Measurements from ENCODE around the gene PLEKHB2. TPM values are rescaled to one million over a fixed set of nuclear protein-coding genes. Genes with fewer than 3 reads are reported as not detected.
"Not testable (repeated sequence)": the region's sequence is repeated elsewhere in the genome, so short reads cannot be mapped to it uniquely, and the experiment has no call there.

Gene PLEKHB2
- total and polyA plus RNA-seq, 3 donors from 2014 or later, result 86.5 to 126 (median 109) TPM

DNA sequence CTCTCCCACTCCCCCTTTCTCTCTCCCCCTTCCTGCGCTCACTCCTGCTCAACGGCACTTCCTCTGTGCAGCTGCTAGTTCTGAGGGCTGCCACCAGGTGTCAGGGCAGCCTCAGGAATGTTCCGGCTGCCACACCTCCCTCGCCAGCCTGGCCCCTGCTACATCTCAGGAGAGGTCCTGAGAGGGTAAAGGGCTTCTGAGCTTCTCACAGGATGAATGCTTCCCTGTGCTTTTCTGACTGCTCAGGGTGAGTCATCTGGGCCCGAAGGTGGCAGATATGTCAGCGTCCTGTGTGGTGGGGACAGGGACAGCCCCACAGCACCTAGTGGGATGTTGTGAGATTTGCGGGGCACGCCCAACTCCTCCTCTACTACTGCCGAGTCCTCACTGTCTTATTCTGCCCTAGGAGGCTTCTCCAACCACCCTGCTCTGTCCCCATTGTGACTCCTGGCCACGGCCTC, 49.0 kb downstream of the PLEKHB2 start:
- intact Hi-C loops (cut with DNase I; ENCODE audit: low total_unique reads), result no loop called here
- no peak for TF ChIP-seq POLR2A (IDR thresholded peaks at IDR 0.05)
- TF ChIP-seq, protein P1, sequence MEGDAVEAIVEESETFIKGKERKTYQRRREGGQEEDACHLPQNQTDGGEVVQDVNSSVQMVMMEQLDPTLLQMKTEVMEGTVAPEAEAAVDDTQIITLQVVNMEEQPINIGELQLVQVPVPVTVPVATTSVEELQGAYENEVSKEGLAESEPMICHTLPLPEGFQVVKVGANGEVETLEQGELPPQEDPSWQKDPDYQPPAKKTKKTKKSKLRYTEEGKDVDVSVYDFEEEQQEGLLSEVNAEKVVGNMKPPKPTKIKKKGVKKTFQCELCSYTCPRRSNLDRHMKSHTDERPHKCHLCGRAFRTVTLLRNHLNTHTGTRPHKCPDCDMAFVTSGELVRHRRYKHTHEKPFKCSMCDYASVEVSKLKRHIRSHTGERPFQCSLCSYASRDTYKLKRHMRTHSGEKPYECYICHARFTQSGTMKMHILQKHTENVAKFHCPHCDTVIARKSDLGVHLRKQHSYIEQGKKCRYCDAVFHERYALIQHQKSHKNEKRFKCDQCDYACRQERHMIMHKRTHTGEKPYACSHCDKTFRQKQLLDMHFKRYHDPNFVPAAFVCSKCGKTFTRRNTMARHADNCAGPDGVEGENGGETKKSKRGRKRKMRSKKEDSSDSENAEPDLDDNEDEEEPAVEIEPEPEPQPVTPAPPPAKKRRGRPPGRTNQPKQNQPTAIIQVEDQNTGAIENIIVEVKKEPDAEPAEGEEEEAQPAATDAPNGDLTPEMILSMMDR (IDR thresholded peaks at IDR 0.05), result peak; percentile 65 to 79 (median 76)
- no peak overlapping the region for H3K4me3 ChIP-seq
- peak; percentile 68 for DNase-seq
- no peaks in the 10 kb centered on the region for H3K9me3 ChIP-seq
- peaks cover 5% of the 10 kb centered on the region for H3K4me1 ChIP-seq
- no peaks in the 10 kb centered on the region for H3K36me3 ChIP-seq (ENCODE audit: low read depth, missing control alignments)
- H3K27me3 ChIP-seq, result no peaks in the 10 kb centered on the region
- H3K27ac ChIP-seq, result no peak overlapping the region
- WGBS, 2 donors, result 19 to 30% methylated on average over 7 to 10 of the region's 10 CpGs

GRCh38 chr2:131154647-131155046, 49.5 kb downstream of the PLEKHB2 start:
- H3K4me1 ChIP-seq, result peaks cover 5% of the 10 kb centered on the region
- H3K27me3 ChIP-seq, result no peaks in the 10 kb centered on the region
- TF ChIP-seq, protein P1 (IDR thresholded peaks at IDR 0.05), result no peak
- TF ChIP-seq POLR2A (IDR thresholded peaks at IDR 0.05), result no peak
- H3K36me3 ChIP-seq (ENCODE audit: low read depth, missing control alignments), result no peaks in the 10 kb centered on the region
- H3K27ac ChIP-seq, result no peak overlapping the region
- H3K4me3 ChIP-seq, result peak overlapping the region; percentile 29 to 42
- intact Hi-C loops (cut with DNase I; ENCODE audit: low total_unique reads), result no loop called here
- 48 to 58% methylated on average over 5 to 23 of the region's 23 CpGs for WGBS, 2 donors
- no peaks in the 10 kb centered on the region for H3K9me3 ChIP-seq
- no peak for DNase-seq

- intact Hi-C loops (cut with DNase I; ENCODE audit: low total_unique reads), result no loop called here
These were observed 50.2 kb downstream of the PLEKHB2 start for GRCh38 chr2:131155208-131155855.

DNA sequence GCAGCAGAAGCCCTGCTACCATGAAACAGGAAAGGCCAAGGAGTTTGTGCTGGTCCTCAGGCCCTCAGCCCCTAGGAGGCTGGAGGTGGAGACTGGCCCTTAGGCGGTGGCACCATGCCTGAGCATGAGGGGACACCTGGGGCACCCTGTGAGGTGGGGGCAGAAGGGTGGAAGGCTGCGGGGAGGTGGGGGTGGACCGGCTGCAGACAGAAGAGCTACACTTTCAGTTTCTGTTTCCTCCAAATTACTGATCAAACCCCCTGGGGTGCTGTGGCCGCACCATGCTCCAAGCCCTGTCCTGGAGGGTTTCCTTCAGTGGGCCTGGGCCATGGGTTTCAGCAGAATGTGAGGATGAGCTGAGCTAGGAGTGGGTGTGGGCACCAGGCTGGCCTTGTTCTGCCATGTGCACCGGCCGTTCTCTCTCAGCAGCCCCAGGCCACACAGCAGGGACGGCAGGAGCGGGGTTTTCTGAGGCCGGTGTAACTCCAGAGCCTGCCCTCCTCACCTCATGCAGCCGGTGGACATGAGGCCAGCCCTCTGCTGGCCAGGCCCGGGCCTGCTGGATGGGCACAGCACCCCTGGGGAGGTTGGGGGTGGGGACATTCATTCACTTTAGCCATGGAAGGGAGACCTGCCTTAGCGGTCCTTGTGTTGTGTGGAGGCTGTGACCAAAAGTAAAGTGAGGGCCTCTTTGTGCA, 51.5 kb downstream of the PLEKHB2 start:
- intact Hi-C loops (cut with DNase I; ENCODE audit: low total_unique reads), result no loop called here
- Histone ChIP-seq H3K4me3 (no peak overlapping the region), H3K9me3 (no peaks in the 10 kb centered on the region), H3K36me3 (ENCODE audit: low read depth, missing control alignments) (no peaks in the 10 kb centered on the region), H3K4me1 (peaks cover 5% of the 10 kb centered on the region), H3K27me3 (no peaks in the 10 kb centered on the region), H3K27ac (no peak overlapping the region)
- no peak for DNase-seq
- TF ChIP-seq POLR2A (IDR thresholded peaks at IDR 0.05), result no peak
- TF ChIP-seq, protein P1 (IDR thresholded peaks at IDR 0.05), result no peak
- WGBS, 2 donors, result 63 to 72% methylated on average over 3 to 12 of the region's 12 CpGs

More at GRCh38 chr2:131155208-131155855, 50.2 kb downstream of the PLEKHB2 start:
- 65 to 80% methylated on average over 21 to 39 of the region's 46 CpGs for WGBS, 2 donors
- no peaks in the 10 kb centered on the region for H3K36me3 ChIP-seq (ENCODE audit: low read depth, missing control alignments)
- peak overlapping the region; percentile 29 to 42 for H3K4me3 ChIP-seq
- H3K27me3 ChIP-seq, result no peaks in the 10 kb centered on the region
- H3K27ac ChIP-seq, result no peak overlapping the region
- DNase-seq, result no peak
- peaks cover 5% of the 10 kb centered on the region for H3K4me1 ChIP-seq
- no peaks in the 10 kb centered on the region for H3K9me3 ChIP-seq
- no peak for TF ChIP-seq POLR2A (IDR thresholded peaks at IDR 0.05)
- TF ChIP-seq, protein P1 (IDR thresholded peaks at IDR 0.05), result no peak

- H3K9me3 ChIP-seq; H3K27ac ChIP-seq; DNase-seq; H3K36me3 ChIP-seq (ENCODE audit: low read depth, missing control alignments); intact Hi-C loops (cut with DNase I; ENCODE audit: low total_unique reads); H3K4me3 ChIP-seq; H3K4me1 ChIP-seq; H3K27me3 ChIP-seq: not testable (repeated sequence)
- WGBS, 2 donors, result 91 to 94% methylated on average over 5 of the region's 5 CpGs
These were observed 60.4 kb downstream of the PLEKHB2 start for GRCh38 chr2:131165562-131165961.

Data from testis (tissue), 3 donors.